PC-9 (cell line): ENCODE measurements around the gene HSPA4. TPM values are rescaled to one million over a fixed set of nuclear protein-coding genes. Genes with fewer than 3 reads are reported as not detected.

Experiments used
- BruUV-seq: library from RNA; stranded (reverse); fragments of 400-500 nt; replicated peaks from 2 replicates; lab custom pipeline; 2021; lab: Mats Ljungman, UMichigan
- CTCF ChIA-PET: fragments of 300-600 bp; sonication (Branson Sonifier 250); formaldehyde crosslinking; loops from one replicate; lab custom pipeline; 2022; ENCODE audit warnings: antibody characterized with exemption; lab: Charles Lee
- POLR2A ChIA-PET: fragments of 300-600 bp; sonication (Branson Sonifier 250); formaldehyde crosslinking; loops from one replicate; lab custom pipeline; 2022; ENCODE audit warnings: antibody characterized with exemption; ENCODE audit not compliant: unreplicated experiment; lab: Charles Lee
- DNase-seq, 2 experiments: peaks; one replicate each; pipeline versions ENCODE4 v3.0.0 to v3.0.0-alpha.2; 2015 to 2022; ENCODE audit warnings: mixed read lengths in 1 of 2
- H2AFZ ChIP-seq: fragments of 200-600 bp; sonication (generic); 2 replicates; pipeline ENCODE4 v1.8.1; 2017; ENCODE audit warnings: antibody characterized with exemption
- H3F3A ChIP-seq: fragments of 200-600 bp; sonication (generic); 2 replicates; pipeline ENCODE4 v1.8.1; 2017; ENCODE audit warnings: antibody characterized with exemption, mild to moderate bottlenecking, low read depth; ENCODE audit not compliant: insufficient read depth
- H3K27ac ChIP-seq: fragments of 200-600 bp; sonication (generic); 2 replicates; pipeline ENCODE4 v1.6.1; 2016; ENCODE audit warnings: mixed run types
- H3K27me3 ChIP-seq: fragments of 200-600 bp; sonication (generic); 2 replicates; pipeline ENCODE4 v1.6.1; 2016; ENCODE audit warnings: low read depth, mixed run types; ENCODE audit not compliant: insufficient read depth
- H3K36me3 ChIP-seq: fragments of 200-600 bp; sonication (generic); 2 replicates; pipeline ENCODE4 v1.6.1; 2016; ENCODE audit warnings: low read depth, mixed run types
- H3K4me1 ChIP-seq: fragments of 200-600 bp; sonication (generic); replicated peaks from 2 replicates; pipeline ENCODE4 v1.6.1; 2016; ENCODE audit warnings: mixed run types; ENCODE audit not compliant: insufficient read depth
- H3K4me2 ChIP-seq: fragments of 200-600 bp; sonication (generic); 2 replicates; pipeline ENCODE4 v1.6.1; 2017; ENCODE audit warnings: mixed run types
- H3K4me3 ChIP-seq: fragments of 200-600 bp; sonication (generic); 2 replicates; pipeline ENCODE4 v1.6.1; 2016; ENCODE audit warnings: mixed run types
- H3K79me2 ChIP-seq: fragments of 200-600 bp; sonication (generic); 2 replicates; pipeline ENCODE4 v1.6.1; 2017; ENCODE audit warnings: low read depth, mixed run types
- H3K9me2 ChIP-seq: fragments of 200-600 bp; sonication (generic); 2 replicates; pipeline ENCODE4 v1.8.1; 2017; ENCODE audit warnings: mild to moderate bottlenecking; ENCODE audit not compliant: insufficient read depth
- H3K9me3 ChIP-seq: fragments of 200-600 bp; sonication (generic); 2 replicates; pipeline ENCODE4 v1.8.1; 2016; ENCODE audit warnings: low read depth; ENCODE audit not compliant: insufficient read depth
- H4K20me1 ChIP-seq: fragments of 200-600 bp; sonication (generic); 2 replicates; pipeline ENCODE4 v1.8.1; 2017; ENCODE audit not compliant: insufficient read depth
- CTCF ChIP-seq: fragments of 200-600 bp; sonication (generic); conservative IDR thresholded peaks from 2 replicates; pipeline ENCODE4 v1.6.1; 2017; ENCODE audit warnings: mixed run types, antibody characterized with exemption, mild to moderate bottlenecking, moderate library complexity
- EZH2 ChIP-seq: fragments of 200-600 bp; sonication (generic); IDR thresholded peaks from 2 replicates; pipeline ENCODE4 v1.8.0; 2017; ENCODE audit warnings: antibody characterized with exemption, low read depth
- intact Hi-C: fragments of 100-400 bp; cut with micrococcal nuclease; formaldehyde crosslinking; loops from one replicate; pipeline ENCODE4 v1.10.0; 2022; ENCODE audit not compliant: unreplicated experiment
- total RNA-seq: library from RNA; stranded (reverse); gene quantifications from 2 replicates; pipeline ENCODE4 v1.2.3, GENCODE V29; 2021

HSPA4 gene
- total RNA-seq, 1 experiment from 2014 or later, result 140 TPM

GRCh38 chr5:133154274-133155075, 102.7 kb downstream of the HSPA4 start:
- DNase-seq, result no peak
- ChIA-PET POLR2A (no interaction called here), CTCF (no interaction called here)
- TF ChIP-seq CTCF, result no peak
- no peak for TF ChIP-seq EZH2
- no peaks in the 10 kb centered on the region for H3K9me3 ChIP-seq
- no TSS peak for BruUV-seq
- no peaks in the 10 kb centered on the region for H3F3A ChIP-seq
- no peaks in the 10 kb centered on the region for H3K36me3 ChIP-seq
- H3K4me2 ChIP-seq, result no peak overlapping the region
- intact Hi-C loops, result no loop called here
- H4K20me1 ChIP-seq, result no peaks in the 10 kb centered on the region
- H3K4me1 ChIP-seq, result no peaks in the 10 kb centered on the region
- H2AFZ ChIP-seq, result no peak overlapping the region
- H3K9me2 ChIP-seq, result no peaks in the 10 kb centered on the region
- H3K27ac ChIP-seq, result no peak overlapping the region
- no peaks in the 10 kb centered on the region for H3K79me2 ChIP-seq
- no peak overlapping the region for H3K4me3 ChIP-seq
- no peaks in the 10 kb centered on the region for H3K27me3 ChIP-seq

GRCh38 chr5:133155326-133155969, 103.6 kb downstream of the HSPA4 start:
- Histone ChIP-seq H3K4me2 (no peak overlapping the region), H3K79me2 (no peaks in the 10 kb centered on the region), H3K9me2 (no peaks in the 10 kb centered on the region), H3K9me3 (no peaks in the 10 kb centered on the region), H2AFZ (no peak overlapping the region), H3K36me3 (no peaks in the 10 kb centered on the region), H3F3A (no peaks in the 10 kb centered on the region), H3K27ac (no peak overlapping the region), H3K4me1 (no peaks in the 10 kb centered on the region), H3K4me3 (no peak overlapping the region), H3K27me3 (no peaks in the 10 kb centered on the region), H4K20me1 (no peaks in the 10 kb centered on the region)
- TF ChIP-seq EZH2 (no peak), CTCF (no peak)
- ChIA-PET POLR2A (no interaction called here), CTCF (no interaction called here)
- intact Hi-C loops, result no loop called here
- DNase-seq, result no peak
- BruUV-seq, result no TSS peak

Other genes starting within 250 kb of the HSPA4 start
- gene SOWAHA, start 238.7 kb upstream of the HSPA4 start, total RNA-seq, result not detected in 2 replicates
- 23.3 and 23.5 TPM in 2 replicates for gene SHROOM1, start 221.4 kb upstream of the HSPA4 start, total RNA-seq
- gene GDF9, start 185.5 kb upstream of the HSPA4 start, total RNA-seq, result 0.73 and 1.4 TPM in 2 replicates
- 414 and 446 TPM in 2 replicates for gene UQCRQ, start 185.4 kb upstream of the HSPA4 start, total RNA-seq
- gene LEAP2, start 178.3 kb upstream of the HSPA4 start, total RNA-seq, result 4.4 and 4.5 TPM in 2 replicates
- gene AFF4, start 88.4 kb upstream of the HSPA4 start, total RNA-seq, result 59.5 and 64.5 TPM in 2 replicates
- gene ZCCHC10, start 25.5 kb upstream of the HSPA4 start, total RNA-seq, result 8.3 and 14.9 TPM in 2 replicates